IMR-90 (cell line): ENCODE data around the gene ZNF266. TPM values are rescaled to one million over a fixed set of nuclear protein-coding genes. Genes with fewer than 3 reads are reported as not detected.

Experiments
- ATAC-seq: fragments of 200-7000 bp; cut with Tn5 transposase; 2 replicates; pipeline ENCODE4 v1.9.1; 2020; ENCODE audit warnings: low read depth, mild to moderate bottlenecking, moderate library complexity
- BruUV-seq: library from RNA; stranded (reverse); fragments of 400-500 nt; replicated peaks from 2 replicates; lab custom pipeline; 2021; lab: Mats Ljungman, UMichigan
- CTCF ChIA-PET: fragments of 300-600 bp; formaldehyde crosslinking; extraction: SDS; loops from one replicate; lab custom pipeline; 2021; ENCODE audit warnings: antibody characterized with exemption; lab: Yijun Ruan, JAX
- POLR2A ChIA-PET: fragments of 300-600 bp; sonication (Branson Sonifier 250); formaldehyde crosslinking; loops from one replicate; lab custom pipeline; 2022; ENCODE audit warnings: antibody characterized with exemption; ENCODE audit not compliant: unreplicated experiment; lab: Charles Lee
- DNase-seq: peaks from one replicate; pipeline ENCODE4 v3.0.0; 2013
- H2AFZ ChIP-seq: replicated peaks from 2 replicates; pipeline ENCODE3; 2013; ENCODE audit warnings: low read length, mild to moderate bottlenecking; ENCODE audit not compliant: poor library complexity
- H2AK5ac ChIP-seq: 2 replicates; pipeline ENCODE4 v1.6.1; 2013; ENCODE audit warnings: low read depth, low read length, inconsistent platforms
- H2AK9ac ChIP-seq: replicated peaks from 2 replicates; pipeline ENCODE3; 2013; ENCODE audit warnings: mild to moderate bottlenecking, low read depth, low read length, moderate library complexity; ENCODE audit not compliant: poor library complexity
- H2BK120ac ChIP-seq: 2 replicates; pipeline ENCODE4 v1.6.1; 2013; ENCODE audit warnings: low read depth, low read length, inconsistent platforms
- H2BK15ac ChIP-seq: 3 replicates; pipeline ENCODE4 v1.6.1; 2013; ENCODE audit warnings: low read depth, low read length, inconsistent platforms
- H2BK20ac ChIP-seq: 2 replicates; pipeline ENCODE4 v1.6.1; 2013; ENCODE audit warnings: low read depth, mild to moderate bottlenecking, inconsistent platforms, low read length, moderate library complexity
- H2BK5ac ChIP-seq: 2 replicates; pipeline ENCODE4 v1.6.1; 2013; ENCODE audit warnings: mild to moderate bottlenecking, low read depth, low read length, inconsistent platforms; ENCODE audit not compliant: poor library complexity, severe bottlenecking
- H3K14ac ChIP-seq: replicated peaks from 2 replicates; pipeline ENCODE4 v1.6.1; 2013; ENCODE audit warnings: low read depth, low read length, inconsistent platforms
- H3K18ac ChIP-seq: 2 replicates; pipeline ENCODE4 v1.6.1; 2013; ENCODE audit warnings: low read depth, low read length, control low read depth
- H3K23ac ChIP-seq: 2 replicates; pipeline ENCODE4 v1.6.1; 2013; ENCODE audit warnings: low read depth, low read length, inconsistent platforms
- H3K27ac ChIP-seq: 2 replicates; pipeline ENCODE4 v1.5.1; 2013; ENCODE audit warnings: mild to moderate bottlenecking, control low read depth, low read length; ENCODE audit not compliant: insufficient read depth
- H3K27me3 ChIP-seq: 2 replicates; pipeline ENCODE4 v1.6.1; 2013; ENCODE audit warnings: low read length; ENCODE audit not compliant: control insufficient read depth, insufficient read depth
- H3K36me3 ChIP-seq: 2 replicates; pipeline ENCODE4 v1.6.1; 2013; ENCODE audit warnings: low read length, mixed read lengths; ENCODE audit not compliant: control insufficient read depth, insufficient read depth
- H3K4ac ChIP-seq: 2 replicates; pipeline ENCODE4 v1.6.1; 2013; ENCODE audit warnings: low read depth, low read length, inconsistent platforms
- H3K4me1 ChIP-seq: 2 replicates; pipeline ENCODE4 v1.6.1; 2013; ENCODE audit warnings: low read length, mixed read lengths; ENCODE audit not compliant: control insufficient read depth, insufficient read depth
- H3K4me2 ChIP-seq: 2 replicates; pipeline ENCODE4 v1.6.1; 2013; ENCODE audit warnings: low read depth, mild to moderate bottlenecking, control low read depth, low read length, moderate library complexity
- H3K4me3 ChIP-seq: 2 replicates; pipeline ENCODE4 v1.5.1; 2013; ENCODE audit warnings: low read depth, mild to moderate bottlenecking, control low read depth, low read length, moderate library complexity; ENCODE audit not compliant: insufficient read depth
- H3K56ac ChIP-seq: 2 replicates; pipeline ENCODE4 v1.6.1; 2013; ENCODE audit warnings: low read length, inconsistent platforms; ENCODE audit not compliant: insufficient read depth; ENCODE audit errors: extremely low read depth
- H3K79me1 ChIP-seq, 2 experiments: 2 replicates each; pipeline ENCODE4 v1.6.1; 2013; ENCODE audit warnings: low read length in 2 of 2, inconsistent platforms in 1 of 2, low read depth in 1 of 2
- H3K9ac ChIP-seq: 2 replicates; pipeline ENCODE4 v1.6.1; 2013; ENCODE audit warnings: low read depth, low read length, control low read depth
- H3K9me1 ChIP-seq: 2 replicates; pipeline ENCODE4 v1.6.1; 2013; ENCODE audit warnings: low read length, inconsistent platforms; ENCODE audit not compliant: insufficient read depth
- H3K9me3 ChIP-seq: 2 replicates; pipeline ENCODE4 v1.6.1; 2013; ENCODE audit warnings: low read length; ENCODE audit not compliant: control insufficient read depth, insufficient read depth
- H4K20me1 ChIP-seq: 2 replicates; pipeline ENCODE4 v1.6.1; 2013; ENCODE audit warnings: low read length, inconsistent platforms; ENCODE audit not compliant: insufficient read depth
- H4K5ac ChIP-seq: 2 replicates; pipeline ENCODE4 v1.6.1; 2013; ENCODE audit warnings: mild to moderate bottlenecking, low read depth, low read length, control low read depth
- H4K8ac ChIP-seq, 2 experiments: 2 replicates each; pipeline ENCODE4 v1.6.1; 2013; ENCODE audit warnings: low read depth in 2 of 2, low read length in 2 of 2, control low read depth in 1 of 2, inconsistent platforms in 1 of 2
- H4K91ac ChIP-seq: 2 replicates; pipeline ENCODE4 v1.6.1; 2013; ENCODE audit warnings: low read depth, low read length, inconsistent platforms; ENCODE audit not compliant: insufficient read depth
- MAFK ChIP-seq: IDR thresholded peaks from 2 replicates; pipeline ENCODE4 v1.6.1; 2012; ENCODE audit warnings: low read depth, low read length, improper control_type of control experiment
- MAZ ChIP-seq: IDR thresholded peaks from 2 replicates; pipeline ENCODE4 v1.6.1; 2012; ENCODE audit warnings: low read depth, mild to moderate bottlenecking, low read length, improper control_type of control experiment, moderate library complexity, borderline replicate concordance
- MXI1 ChIP-seq: IDR thresholded peaks from 2 replicates; pipeline ENCODE4 v1.6.1; 2012; ENCODE audit warnings: low read depth, mild to moderate bottlenecking, low read length, moderate library complexity, borderline replicate concordance
- NFE2L2 ChIP-seq: fragments of 150-350 bp; IDR thresholded peaks from 2 replicates; pipeline ENCODE4 v1.6.1; 2016; ENCODE audit warnings: low read depth, mild to moderate bottlenecking, low read length
- POLR2A ChIP-seq: IDR thresholded peaks from 2 replicates; pipeline ENCODE4 v1.6.1; 2012; ENCODE audit warnings: mild to moderate bottlenecking, low read depth, low read length
- RAD21 ChIP-seq: IDR thresholded peaks from 2 replicates; pipeline ENCODE4 v1.6.1; 2012; ENCODE audit warnings: low read length, improper control_type of control experiment
- RFX5 ChIP-seq: IDR thresholded peaks from 2 replicates; pipeline ENCODE4 v1.8.0; 2012; ENCODE audit warnings: low read depth, mild to moderate bottlenecking, low read length, moderate library complexity
- USF2 ChIP-seq: fragments of 150-350 bp; IDR thresholded peaks from 2 replicates; pipeline ENCODE4 v1.6.1; 2017; ENCODE audit warnings: mild to moderate bottlenecking, antibody characterized with exemption, low read length, low read depth
- WGBS, 2 experiments: methylation state at CpG; one replicate each; pipeline versions ENCODE4 v1.1.5 to v1.1.7; 2013; ENCODE audit warnings: missing lambda C conversion rate in 2 of 2; ENCODE audit not compliant: insufficient read length in 1 of 2; ENCODE audit errors: extremely low coverage in 2 of 2; 5-methylcytosine and 5-hydroxymethylcytosine counted together
- dilution Hi-C: fragments of 300-500 bp; cut with HindIII; formaldehyde crosslinking; loops from one replicate; pipeline ENCODE4 v1.14.3; 2018; ENCODE audit warnings: low sequenced_read_pairs; ENCODE audit not compliant: unreplicated experiment
- in situ Hi-C: fragments of 300-500 bp; cut with MboI; formaldehyde crosslinking; loops from 3 replicates; pipeline ENCODE4 v1.14.3; 2019; ENCODE audit warnings: low sequenced_read_pairs, inconsistent platforms, mixed read lengths
- intact Hi-C: fragments of 100-400 bp; cut with micrococcal nuclease; formaldehyde crosslinking; loops from 2 replicates; pipeline ENCODE4 v1.10.0; 2022
- polyA plus RNA-seq, 3 experiments: library from polyadenylated mRNA; depleted of rRNA; stranded (reverse); fragments of >200 nt; gene quantifications; 2 replicates each; pipeline ENCODE4 v1.2.3, GENCODE V29; 2012; ENCODE audit warnings: low replicate concordance in 1 of 3
- total RNA-seq: library from RNA; depleted of rRNA; stranded (reverse); fragments of >200 nt; gene quantifications from 2 replicates; pipeline ENCODE4 v1.2.3, GENCODE V29; 2012

The ZNF266 gene
- total and polyA plus RNA-seq, 2 of the 4 experiments (the other 2 are of a cell fraction) = 9.3 to 9.8 TPM

GRCh38 chr19:9445037-9445436 lies 9.7 kb upstream of the ZNF266 start:
- Histone ChIP-seq H2BK120ac (no peak overlapping the region), H3K27ac (no peak overlapping the region), H3K9ac (no peak overlapping the region), H3K23ac (no peak overlapping the region), H2AK5ac (no peak overlapping the region), H3K14ac (no peak overlapping the region), H3K56ac (no peak overlapping the region), H4K20me1 (no peaks in the 10 kb centered on the region), H3K27me3 (no peaks in the 10 kb centered on the region), H3K4me2 (no peak overlapping the region), H3K9me1 (no peaks in the 10 kb centered on the region), H2BK5ac (no peak overlapping the region), H3K9me3 (peaks cover 52% of the 10 kb centered on the region), H3K4me1 (no peaks in the 10 kb centered on the region), H2AFZ (no peak overlapping the region), H3K36me3 (no peaks in the 10 kb centered on the region), H2BK20ac (no peak overlapping the region), H3K79me1 (no peaks in the 10 kb centered on the region; a peak in 1 of 4 replicates), H2AK9ac (no peak overlapping the region), H4K91ac (no peak overlapping the region), H3K18ac (no peak overlapping the region), H3K4ac (no peak overlapping the region), H4K8ac (no peak overlapping the region), H2BK15ac (no peak overlapping the region), H4K5ac (no peak overlapping the region), H3K4me3 (no peak overlapping the region)
- ChIA-PET CTCF (interaction anchor here (0.9 kb wide), 1 partner anchor 14 kb away, joined by 3 read pairs; no protein-coding TSS in a partner anchor), POLR2A (no interaction called here)
- no TSS peak for BruUV-seq
- dilution Hi-C loops (no loop called here), in situ Hi-C loops (no loop called here), intact Hi-C loops (no loop called here)
- ATAC-seq (no peak), DNase-seq (no peak)
- TF ChIP-seq POLR2A (no peak), USF2 (no peak), NFE2L2 (no peak), RFX5 (no peak), MAZ (no peak), MXI1 (no peak), MAFK (no peak), RAD21 (no peak)
- no CpG with 5 or more reads among the region's 1 CpG for WGBS, 2 experiments
